Liver (tissue), 3 donors: ENCODE measurements around the gene CLOCK.

Experiments used
- FOXA2 ChIP-seq: IDR thresholded peaks from 2 replicates; pipeline ENCODE4 v1.6.1; 2016; ENCODE audit warnings: antibody characterized with exemption
- JUND ChIP-seq, 2 donors: IDR thresholded peaks; 2 replicates each; pipeline ENCODE4 v1.6.1; 2016; ENCODE audit warnings: antibody characterized with exemption in 2 of 2
- SP1 ChIP-seq: IDR thresholded peaks from 2 replicates; pipeline ENCODE4 v1.6.1; 2018; ENCODE audit warnings: antibody characterized with exemption, mild to moderate bottlenecking
- TAF1 ChIP-seq: conservative IDR thresholded peaks from 2 replicates; pipeline ENCODE4 v1.6.1; 2016; ENCODE audit warnings: antibody characterized with exemption, mild to moderate bottlenecking
- TF ChIP-seq, protein P1 (sequence below): fragments of 150-350 bp; IDR thresholded peaks from 2 replicates; pipeline ENCODE4 v1.5.1; 2017; ENCODE audit warnings: improper control_type of control experiment, low read depth, low read length; ENCODE audit not compliant: missing input control
- TF ChIP-seq, protein P2 (sequence below): IDR thresholded peaks from 2 replicates; pipeline ENCODE4 v1.6.1; 2016; ENCODE audit warnings: antibody characterized with exemption
- TF ChIP-seq, protein P3 (sequence below): IDR thresholded peaks from 2 replicates; pipeline ENCODE4 v1.6.1; 2016; ENCODE audit warnings: antibody characterized with exemption
- TF ChIP-seq, protein P4 (sequence below): IDR thresholded peaks from 2 replicates; pipeline ENCODE4 v1.6.1; 2016; ENCODE audit warnings: antibody characterized with exemption, mild to moderate bottlenecking
- donor health status: healthy.
- donor health status: healthy.

DNA sequence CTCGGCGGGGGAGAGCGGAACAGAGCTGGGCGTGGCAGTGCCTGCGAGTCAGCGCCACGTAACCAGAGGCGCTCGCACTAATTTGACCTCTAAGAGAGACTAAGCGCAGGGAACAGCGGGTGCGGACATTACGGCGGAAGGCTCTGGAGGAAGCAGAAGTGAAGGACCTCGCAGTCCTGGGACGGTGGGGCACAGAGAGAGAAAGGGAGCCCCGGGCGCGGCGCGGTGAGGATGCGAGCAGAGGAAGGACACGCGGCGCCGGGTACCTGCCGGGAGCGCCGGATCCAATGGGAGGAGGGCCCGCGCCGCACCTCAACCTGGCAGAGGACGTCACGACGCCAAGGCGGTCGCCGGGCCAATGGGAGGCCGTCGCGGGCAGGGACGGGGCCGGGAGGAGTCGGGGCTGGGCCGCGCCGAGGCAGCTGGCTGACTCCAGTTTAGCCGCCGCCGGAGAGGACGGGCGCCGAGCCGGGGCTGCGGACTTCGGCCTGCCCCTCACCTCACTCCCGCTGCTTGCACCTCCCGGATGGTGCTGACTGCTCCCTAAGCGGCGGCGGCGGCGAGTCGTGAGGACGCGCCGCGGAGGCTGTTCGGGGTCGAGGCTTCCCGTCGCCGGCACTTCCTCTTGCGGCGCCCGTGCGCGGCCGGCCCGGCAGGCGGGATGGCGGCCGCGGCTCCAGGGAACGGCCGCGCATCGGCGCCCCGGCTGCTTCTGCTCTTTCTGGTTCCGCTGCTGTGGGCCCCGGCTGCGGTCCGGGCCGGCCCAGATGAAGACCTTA lies 151.0 kb downstream of the CLOCK start, which contains the start of gene TMEM165:
- TF ChIP-seq, protein P1, sequence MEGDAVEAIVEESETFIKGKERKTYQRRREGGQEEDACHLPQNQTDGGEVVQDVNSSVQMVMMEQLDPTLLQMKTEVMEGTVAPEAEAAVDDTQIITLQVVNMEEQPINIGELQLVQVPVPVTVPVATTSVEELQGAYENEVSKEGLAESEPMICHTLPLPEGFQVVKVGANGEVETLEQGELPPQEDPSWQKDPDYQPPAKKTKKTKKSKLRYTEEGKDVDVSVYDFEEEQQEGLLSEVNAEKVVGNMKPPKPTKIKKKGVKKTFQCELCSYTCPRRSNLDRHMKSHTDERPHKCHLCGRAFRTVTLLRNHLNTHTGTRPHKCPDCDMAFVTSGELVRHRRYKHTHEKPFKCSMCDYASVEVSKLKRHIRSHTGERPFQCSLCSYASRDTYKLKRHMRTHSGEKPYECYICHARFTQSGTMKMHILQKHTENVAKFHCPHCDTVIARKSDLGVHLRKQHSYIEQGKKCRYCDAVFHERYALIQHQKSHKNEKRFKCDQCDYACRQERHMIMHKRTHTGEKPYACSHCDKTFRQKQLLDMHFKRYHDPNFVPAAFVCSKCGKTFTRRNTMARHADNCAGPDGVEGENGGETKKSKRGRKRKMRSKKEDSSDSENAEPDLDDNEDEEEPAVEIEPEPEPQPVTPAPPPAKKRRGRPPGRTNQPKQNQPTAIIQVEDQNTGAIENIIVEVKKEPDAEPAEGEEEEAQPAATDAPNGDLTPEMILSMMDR = no peak
- TF ChIP-seq JUND (IDR thresholded peaks at IDR 0.05) (no peak), FOXA2 (no peak), SP1 (peak; percentile 48), TAF1 (no peak)
- TF ChIP-seq, protein P2, sequence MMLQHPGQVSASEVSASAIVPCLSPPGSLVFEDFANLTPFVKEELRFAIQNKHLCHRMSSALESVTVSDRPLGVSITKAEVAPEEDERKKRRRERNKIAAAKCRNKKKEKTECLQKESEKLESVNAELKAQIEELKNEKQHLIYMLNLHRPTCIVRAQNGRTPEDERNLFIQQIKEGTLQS = no peak
- TF ChIP-seq, protein P3, sequence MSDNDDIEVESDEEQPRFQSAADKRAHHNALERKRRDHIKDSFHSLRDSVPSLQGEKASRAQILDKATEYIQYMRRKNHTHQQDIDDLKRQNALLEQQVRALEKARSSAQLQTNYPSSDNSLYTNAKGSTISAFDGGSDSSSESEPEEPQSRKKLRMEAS = peak; percentile 39
- TF ChIP-seq, protein P4, sequence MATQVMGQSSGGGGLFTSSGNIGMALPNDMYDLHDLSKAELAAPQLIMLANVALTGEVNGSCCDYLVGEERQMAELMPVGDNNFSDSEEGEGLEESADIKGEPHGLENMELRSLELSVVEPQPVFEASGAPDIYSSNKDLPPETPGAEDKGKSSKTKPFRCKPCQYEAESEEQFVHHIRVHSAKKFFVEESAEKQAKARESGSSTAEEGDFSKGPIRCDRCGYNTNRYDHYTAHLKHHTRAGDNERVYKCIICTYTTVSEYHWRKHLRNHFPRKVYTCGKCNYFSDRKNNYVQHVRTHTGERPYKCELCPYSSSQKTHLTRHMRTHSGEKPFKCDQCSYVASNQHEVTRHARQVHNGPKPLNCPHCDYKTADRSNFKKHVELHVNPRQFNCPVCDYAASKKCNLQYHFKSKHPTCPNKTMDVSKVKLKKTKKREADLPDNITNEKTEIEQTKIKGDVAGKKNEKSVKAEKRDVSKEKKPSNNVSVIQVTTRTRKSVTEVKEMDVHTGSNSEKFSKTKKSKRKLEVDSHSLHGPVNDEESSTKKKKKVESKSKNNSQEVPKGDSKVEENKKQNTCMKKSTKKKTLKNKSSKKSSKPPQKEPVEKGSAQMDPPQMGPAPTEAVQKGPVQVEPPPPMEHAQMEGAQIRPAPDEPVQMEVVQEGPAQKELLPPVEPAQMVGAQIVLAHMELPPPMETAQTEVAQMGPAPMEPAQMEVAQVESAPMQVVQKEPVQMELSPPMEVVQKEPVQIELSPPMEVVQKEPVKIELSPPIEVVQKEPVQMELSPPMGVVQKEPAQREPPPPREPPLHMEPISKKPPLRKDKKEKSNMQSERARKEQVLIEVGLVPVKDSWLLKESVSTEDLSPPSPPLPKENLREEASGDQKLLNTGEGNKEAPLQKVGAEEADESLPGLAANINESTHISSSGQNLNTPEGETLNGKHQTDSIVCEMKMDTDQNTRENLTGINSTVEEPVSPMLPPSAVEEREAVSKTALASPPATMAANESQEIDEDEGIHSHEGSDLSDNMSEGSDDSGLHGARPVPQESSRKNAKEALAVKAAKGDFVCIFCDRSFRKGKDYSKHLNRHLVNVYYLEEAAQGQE = no peak
